H1 (cell line): ENCODE measurements around the gene ABLIM1. TPM values are rescaled to one million over a fixed set of nuclear protein-coding genes. Genes with fewer than 3 reads are reported as not detected.

Experiments used
- ASH2L ChIP-seq: fragments of 200-600, 300-600 bp; sonication (generic); IDR thresholded peaks from one replicate; pipeline ENCODE4 v1.7.1; 2017; ENCODE audit warnings: low read length
- ATF2 ChIP-seq: IDR thresholded peaks from 2 replicates; pipeline ENCODE4 v1.6.1; 2012; ENCODE audit warnings: low read length, inconsistent platforms
- BACH1 ChIP-seq: IDR thresholded peaks from 2 replicates; pipeline ENCODE4 v1.6.1; 2012; ENCODE audit warnings: low read length, improper control_type of control experiment
- CHD1 ChIP-seq: IDR thresholded peaks from 2 replicates; pipeline ENCODE4 v1.6.1; 2012; ENCODE audit warnings: low read depth, low read length, improper control_type of control experiment
- CHD2 ChIP-seq: IDR thresholded peaks from 2 replicates; pipeline ENCODE4 v1.6.1; 2012; ENCODE audit warnings: low read length, improper control_type of control experiment
- FOSL1 ChIP-seq: IDR thresholded peaks from 2 replicates; pipeline ENCODE4 v1.6.1; 2011; ENCODE audit warnings: mild to moderate bottlenecking, low read depth, low read length, moderate library complexity; ENCODE audit not compliant: insufficient read depth
- MAFK ChIP-seq: IDR thresholded peaks from 2 replicates; pipeline ENCODE4 v1.6.1; 2012; ENCODE audit warnings: low read depth, mild to moderate bottlenecking, improper control_type of control experiment, low read length
- NANOG ChIP-seq: IDR thresholded peaks from 2 replicates; pipeline ENCODE4 v1.6.1; 2011; ENCODE audit warnings: low read length, low read depth, mild to moderate bottlenecking, inconsistent platforms; ENCODE audit not compliant: insufficient read depth, poor library complexity, severe bottlenecking
- RNF2 ChIP-seq: fragments of 200-900, 300-1000 bp; sonication (generic); IDR thresholded peaks from 2 replicates; pipeline ENCODE4 v1.7.1; 2016; ENCODE audit warnings: borderline replicate concordance, low read depth, mild to moderate bottlenecking, antibody characterized with exemption, low read length; ENCODE audit not compliant: poor library complexity, severe bottlenecking; ENCODE audit errors: missing control alignments
- SP4 ChIP-seq: IDR thresholded peaks from 2 replicates; pipeline ENCODE4 v1.6.1; 2012; ENCODE audit warnings: low read length, inconsistent platforms
- SRF ChIP-seq: IDR thresholded peaks from 2 replicates; pipeline ENCODE4 v1.6.1; 2011; ENCODE audit warnings: mild to moderate bottlenecking, low read depth, low read length, moderate library complexity
- polyA plus RNA-seq, 7 experiments: library from polyadenylated mRNA; depleted of rRNA in 3 of 7; stranded (reverse) in 5 of 7; unstranded in 2 of 7; fragments of >200 nt in 5 of 7; fragments of 200-250 nt in 2 of 7; gene quantifications; 1 replicate in 5 of 7; 2 replicates in 1 of 7; 4 replicates in 1 of 7; pipeline versions ENCODE4 v1.2.1 to v1.2.3, GENCODE V29; 2011 to 2013; ENCODE audit warnings: missing spikeins in 2 of 7, mixed read lengths in 2 of 7
- total RNA-seq: library from RNA; stranded (reverse); fragmentation: NEBNext Ultra II Directional; extraction: Animal tissue kit (Norgen Biotek cat#: 25700); gene quantifications from 2 replicates; pipeline ENCODE4 v1.2.1, GENCODE V29; 2021

Gene ABLIM1
- total and polyA plus RNA-seq, 2 of the 8 experiments (the other 6 are each of a cell fraction or from before 2014, with no cell fraction given): 51.2 to 51.7 TPM

- no peak for TF ChIP-seq ATF2
- TF ChIP-seq CHD2: no peak
- TF ChIP-seq BACH1: no peak
- no peak for TF ChIP-seq SP4
- TF ChIP-seq MAFK: no peak
- TF ChIP-seq CHD1: no peak
- TF ChIP-seq NANOG: no peak
- no peak for TF ChIP-seq SRF
- TF ChIP-seq RNF2: no peak
- no peak for TF ChIP-seq ASH2L
- no peak for TF ChIP-seq FOSL1
Measured at GRCh38 chr10:114520453-114520852, 137.6 kb downstream of the ABLIM1 start (continued).
